ENCODE results near the gene BRMS1.

GRCh38 chr11:66363187-66363601, 18.3 kb upstream of the BRMS1 start:
- TF ChIP-seq EZH2 (IDR thresholded peaks at IDR 0.05), result no peak
- TF ChIP-seq, protein P1, sequence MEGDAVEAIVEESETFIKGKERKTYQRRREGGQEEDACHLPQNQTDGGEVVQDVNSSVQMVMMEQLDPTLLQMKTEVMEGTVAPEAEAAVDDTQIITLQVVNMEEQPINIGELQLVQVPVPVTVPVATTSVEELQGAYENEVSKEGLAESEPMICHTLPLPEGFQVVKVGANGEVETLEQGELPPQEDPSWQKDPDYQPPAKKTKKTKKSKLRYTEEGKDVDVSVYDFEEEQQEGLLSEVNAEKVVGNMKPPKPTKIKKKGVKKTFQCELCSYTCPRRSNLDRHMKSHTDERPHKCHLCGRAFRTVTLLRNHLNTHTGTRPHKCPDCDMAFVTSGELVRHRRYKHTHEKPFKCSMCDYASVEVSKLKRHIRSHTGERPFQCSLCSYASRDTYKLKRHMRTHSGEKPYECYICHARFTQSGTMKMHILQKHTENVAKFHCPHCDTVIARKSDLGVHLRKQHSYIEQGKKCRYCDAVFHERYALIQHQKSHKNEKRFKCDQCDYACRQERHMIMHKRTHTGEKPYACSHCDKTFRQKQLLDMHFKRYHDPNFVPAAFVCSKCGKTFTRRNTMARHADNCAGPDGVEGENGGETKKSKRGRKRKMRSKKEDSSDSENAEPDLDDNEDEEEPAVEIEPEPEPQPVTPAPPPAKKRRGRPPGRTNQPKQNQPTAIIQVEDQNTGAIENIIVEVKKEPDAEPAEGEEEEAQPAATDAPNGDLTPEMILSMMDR (IDR thresholded peaks at IDR 0.05), result no peak
